K562 (cell line): ENCODE results near the gene CACNA1C.

ENCODE experiments used
- ILK ChIP-seq: fragments of 450-650 bp; IDR thresholded peaks from 2 replicates; pipeline ENCODE4 v1.6.1; 2016; ENCODE audit warnings: missing genetic modification characterization, low read depth, mild to moderate bottlenecking, missing compliant biosample characterization, moderate library complexity, borderline replicate concordance
- NFRKB ChIP-seq: fragments of 450-650 bp; IDR thresholded peaks from 2 replicates; pipeline ENCODE4 v1.6.1; 2016; ENCODE audit warnings: low read depth
- POLR2AphosphoS5 ChIP-seq: IDR thresholded peaks from 2 replicates; pipeline ENCODE4 v1.6.1; 2011; ENCODE audit warnings: mild to moderate bottlenecking, low read depth, low read length, moderate library complexity; ENCODE audit not compliant: control insufficient read depth, insufficient read depth
- ZNF274 ChIP-seq: IDR thresholded peaks from 2 replicates; pipeline ENCODE4 v1.6.1; 2011; ENCODE audit warnings: low read depth, mild to moderate bottlenecking, low read length, moderate library complexity, borderline replicate concordance
- ZNF445 ChIP-seq: fragments of 250-450 bp; sonication (Bioruptor Pico); IDR thresholded peaks from 2 replicates; pipeline ENCODE4 v1.4.0; 2020; ENCODE audit warnings: low read depth, mild to moderate bottlenecking, moderate library complexity
- ZZZ3 ChIP-seq: fragments of 450-650 bp; IDR thresholded peaks from 2 replicates; pipeline ENCODE4 v1.6.1; 2016; ENCODE audit warnings: antibody characterized with exemption, mild to moderate bottlenecking, moderate library complexity

DNA sequence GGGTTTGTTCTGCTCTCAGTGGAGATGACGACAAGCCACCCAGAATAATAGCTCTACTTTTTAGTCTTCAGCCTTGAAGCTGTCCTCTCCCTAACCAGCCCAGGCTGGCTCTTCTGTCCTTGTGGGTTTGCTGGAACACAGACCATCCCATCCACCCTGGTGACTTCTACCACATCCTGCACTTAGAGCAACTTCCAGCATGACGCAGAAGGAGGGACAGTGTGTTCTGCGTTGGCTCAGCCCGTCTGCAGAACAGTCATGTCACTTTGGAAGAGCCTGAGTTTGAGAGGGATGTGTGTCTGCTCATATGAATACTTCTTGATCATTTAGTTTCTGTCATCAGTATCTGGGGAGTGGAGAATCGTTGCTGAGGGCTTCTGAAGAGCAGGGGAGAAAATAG lies 198.0 kb downstream of the CACNA1C start:
- TF ChIP-seq ZNF274 (no peak), POLR2AphosphoS5 (no peak), ZNF445 (CRISPR knock-in tag) (no peak), NFRKB (no peak), ILK (tag) (no peak), ZZZ3 (no peak)
